Neural cell (in vitro differentiated cells): ENCODE measurements around the gene WIZ.

ENCODE experiments used
- EZH2 ChIP-seq: fragments of 200-600, 300-800 bp; shearing (Covaris generic), sonication (generic); IDR thresholded peaks from 2 replicates; pipeline ENCODE4 v1.6.1; 2014; ENCODE audit warnings: antibody characterized with exemption, low read length, borderline replicate concordance, mild to moderate bottlenecking; ENCODE audit not compliant: insufficient read depth, poor library complexity, severe bottlenecking
- POLR2AphosphoS5 ChIP-seq: IDR thresholded peaks from 2 replicates; pipeline ENCODE4 v1.6.1; 2012
- SMC3 ChIP-seq: fragments of 450-650 bp; conservative IDR thresholded peaks from 2 replicates; pipeline ENCODE4 v1.6.1; 2014; ENCODE audit warnings: antibody characterized with exemption, mild to moderate bottlenecking, moderate library complexity; ENCODE audit not compliant: poor library complexity
- TF ChIP-seq, protein P1 (sequence below): fragments of 450-650 bp; IDR thresholded peaks from 2 replicates; pipeline ENCODE4 v1.5.1; 2014; ENCODE audit warnings: antibody characterized with exemption, mild to moderate bottlenecking, moderate library complexity; ENCODE audit not compliant: poor library complexity, severe bottlenecking

DNA sequence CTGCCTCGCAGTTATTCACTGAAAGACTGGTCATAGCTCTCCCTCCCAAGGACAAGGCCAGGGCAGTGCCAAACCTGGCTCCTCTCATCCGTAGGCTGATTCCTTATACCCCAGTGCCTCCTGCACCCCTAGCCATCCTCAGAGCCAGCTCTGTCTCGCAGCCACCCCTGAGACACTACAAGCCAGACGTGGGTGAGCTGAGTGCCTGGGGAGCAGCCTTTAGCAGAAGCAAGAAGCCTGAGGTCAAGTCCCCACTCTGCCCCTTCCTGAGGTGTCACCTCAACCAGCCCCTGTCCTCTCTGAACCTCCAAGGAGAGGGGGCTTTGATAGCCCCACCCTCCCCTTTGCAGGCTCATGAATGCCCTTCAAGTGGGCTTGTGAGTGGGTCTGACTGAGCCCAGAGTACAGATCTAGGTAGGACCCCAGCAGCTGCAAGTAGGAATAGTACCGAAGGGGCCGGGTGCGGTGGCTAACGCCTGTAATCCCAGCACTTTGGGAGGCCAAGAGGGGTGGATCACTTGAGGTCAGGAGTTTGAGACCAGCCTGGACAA lies 16.2 kb downstream of the WIZ start:
- no peak for TF ChIP-seq EZH2
- TF ChIP-seq, protein P1, sequence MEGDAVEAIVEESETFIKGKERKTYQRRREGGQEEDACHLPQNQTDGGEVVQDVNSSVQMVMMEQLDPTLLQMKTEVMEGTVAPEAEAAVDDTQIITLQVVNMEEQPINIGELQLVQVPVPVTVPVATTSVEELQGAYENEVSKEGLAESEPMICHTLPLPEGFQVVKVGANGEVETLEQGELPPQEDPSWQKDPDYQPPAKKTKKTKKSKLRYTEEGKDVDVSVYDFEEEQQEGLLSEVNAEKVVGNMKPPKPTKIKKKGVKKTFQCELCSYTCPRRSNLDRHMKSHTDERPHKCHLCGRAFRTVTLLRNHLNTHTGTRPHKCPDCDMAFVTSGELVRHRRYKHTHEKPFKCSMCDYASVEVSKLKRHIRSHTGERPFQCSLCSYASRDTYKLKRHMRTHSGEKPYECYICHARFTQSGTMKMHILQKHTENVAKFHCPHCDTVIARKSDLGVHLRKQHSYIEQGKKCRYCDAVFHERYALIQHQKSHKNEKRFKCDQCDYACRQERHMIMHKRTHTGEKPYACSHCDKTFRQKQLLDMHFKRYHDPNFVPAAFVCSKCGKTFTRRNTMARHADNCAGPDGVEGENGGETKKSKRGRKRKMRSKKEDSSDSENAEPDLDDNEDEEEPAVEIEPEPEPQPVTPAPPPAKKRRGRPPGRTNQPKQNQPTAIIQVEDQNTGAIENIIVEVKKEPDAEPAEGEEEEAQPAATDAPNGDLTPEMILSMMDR = no peak
- TF ChIP-seq POLR2AphosphoS5 = no peak
- no peak for TF ChIP-seq SMC3
